Measurements from ENCODE around the gene TP63. TPM values are rescaled to one million over a fixed set of nuclear protein-coding genes. Genes with fewer than 3 reads are reported as not detected.

TP63 gene
- total RNA-seq, 1 experiment from 2014 or later: not detected

- H3K79me2 ChIP-seq (ENCODE audit: insufficient read depth, low read length): no peaks in the 10 kb centered on the region
- no peak overlapping the region for H3K9ac ChIP-seq (ENCODE audit: extremely low read depth, insufficient read length, low read length)
- DNase-seq: no peak
- no peak overlapping the region for H2BK12ac ChIP-seq (ENCODE audit: insufficient read length, low read depth, low read length)
- H3K9me3 ChIP-seq (ENCODE audit: control insufficient read depth, low read depth, low read length): no peaks in the 10 kb centered on the region
- H2BK15ac ChIP-seq (ENCODE audit: low read depth, low read length): no peak overlapping the region
- no peak overlapping the region for H2BK20ac ChIP-seq (ENCODE audit: low read depth, low read length, poor library complexity, severe bottlenecking)
- no peak overlapping the region for H4K8ac ChIP-seq (replicated peaks; ENCODE audit: insufficient read length, low read depth, low read length)
- H3K27ac Mint-ChIP-seq: no peak overlapping the region
- no peak overlapping the region for H3K4ac ChIP-seq (ENCODE audit: low read depth, low read length)
- H2AK5ac ChIP-seq (ENCODE audit: insufficient read length, low read length): no peak overlapping the region
- H3T11ph ChIP-seq (ENCODE audit: low read length): no peak overlapping the region
- H3K56ac ChIP-seq (ENCODE audit: insufficient read length, low read depth, low read length): no peak overlapping the region
- H3K27ac ChIP-seq (ENCODE audit: insufficient read length, low read depth, low read length): no peak overlapping the region
- no peaks in the 10 kb centered on the region for H3K4me1 ChIP-seq (ENCODE audit: insufficient read depth, low read length)
- H3K9me3 Mint-ChIP-seq: no peaks in the 10 kb centered on the region
- no peak overlapping the region for H4K5ac ChIP-seq (ENCODE audit: insufficient read length, low read depth, low read length)
- H3K23me2 ChIP-seq (ENCODE audit: insufficient read length, low read depth, low read length, poor library complexity, severe bottlenecking): no peaks in the 10 kb centered on the region
- no peak overlapping the region for H3K14ac ChIP-seq (ENCODE audit: insufficient read depth, low read length)
- H3K4me2 ChIP-seq (ENCODE audit: insufficient read depth, insufficient read length, low read length): no peak overlapping the region
- no peaks in the 10 kb centered on the region for H3K27me3 ChIP-seq (ENCODE audit: insufficient read depth, low read length)
- H2BK120ac ChIP-seq (ENCODE audit: low read depth, low read length, poor library complexity, severe bottlenecking): no peak overlapping the region
- no peaks in the 10 kb centered on the region for H3K79me1 ChIP-seq (ENCODE audit: insufficient read depth, low read depth, low read length, poor library complexity, severe bottlenecking)
- H3K18ac ChIP-seq (ENCODE audit: insufficient read length, low read depth, low read length): no peak overlapping the region
- H3K4me3 Mint-ChIP-seq: no peak overlapping the region
- TF ChIP-seq, protein P1, sequence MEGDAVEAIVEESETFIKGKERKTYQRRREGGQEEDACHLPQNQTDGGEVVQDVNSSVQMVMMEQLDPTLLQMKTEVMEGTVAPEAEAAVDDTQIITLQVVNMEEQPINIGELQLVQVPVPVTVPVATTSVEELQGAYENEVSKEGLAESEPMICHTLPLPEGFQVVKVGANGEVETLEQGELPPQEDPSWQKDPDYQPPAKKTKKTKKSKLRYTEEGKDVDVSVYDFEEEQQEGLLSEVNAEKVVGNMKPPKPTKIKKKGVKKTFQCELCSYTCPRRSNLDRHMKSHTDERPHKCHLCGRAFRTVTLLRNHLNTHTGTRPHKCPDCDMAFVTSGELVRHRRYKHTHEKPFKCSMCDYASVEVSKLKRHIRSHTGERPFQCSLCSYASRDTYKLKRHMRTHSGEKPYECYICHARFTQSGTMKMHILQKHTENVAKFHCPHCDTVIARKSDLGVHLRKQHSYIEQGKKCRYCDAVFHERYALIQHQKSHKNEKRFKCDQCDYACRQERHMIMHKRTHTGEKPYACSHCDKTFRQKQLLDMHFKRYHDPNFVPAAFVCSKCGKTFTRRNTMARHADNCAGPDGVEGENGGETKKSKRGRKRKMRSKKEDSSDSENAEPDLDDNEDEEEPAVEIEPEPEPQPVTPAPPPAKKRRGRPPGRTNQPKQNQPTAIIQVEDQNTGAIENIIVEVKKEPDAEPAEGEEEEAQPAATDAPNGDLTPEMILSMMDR (conservative IDR thresholded peaks at IDR 0.05): no peak
- H2AFZ ChIP-seq (ENCODE audit: low read length): no peak overlapping the region
- H3K27me3 Mint-ChIP-seq (ENCODE audit: low read depth): no peaks in the 10 kb centered on the region
- H2BK5ac ChIP-seq (ENCODE audit: insufficient read length, low read length): no peak overlapping the region
- H3K4me1 Mint-ChIP-seq: peaks cover 0 to 2% of the 10 kb centered on the region in 2 experiments; a peak in 1 of 4 replicates
- H3K36me3 Mint-ChIP-seq (ENCODE audit: insufficient read depth in 1 of 3, low read depth in 3 of 3): no peaks in the 10 kb centered on the region
- H4K20me1 ChIP-seq (ENCODE audit: control insufficient read depth, insufficient read depth, insufficient read length): no peaks in the 10 kb centered on the region
- no peak overlapping the region for H4K91ac ChIP-seq (ENCODE audit: insufficient read length, low read depth, low read length)
- no peak overlapping the region for H3K23ac ChIP-seq (ENCODE audit: insufficient read length, low read depth, low read length)
Observed at GRCh38 chr3:189587664-189588040, 43.5 kb upstream of the TP63 start.

Data from H9 (cell line).